ENCODE measurements around the gene DDX39A.
A peak's percentile ranks its signal among the peaks of the same experiment; 100 is the strongest.

The DDX39A gene

GRCh38 chr19:14363183-14364097 is 55.7 kb downstream of the DDX39A start:
- TF ChIP-seq POLR2AphosphoS5 (IDR thresholded peaks at IDR 0.05; ENCODE audit: low read depth, low read length) (no peak), POLR2A (IDR thresholded peaks at IDR 0.05; ENCODE audit: low read depth, low read length) (0 out of 2 replicates have a peak, but pooled peaks have one; percentile 24)
- FAIRE-seq (peak; percentile 17), DNase-seq (ENCODE audit: insufficient read length) (no peak)

GRCh38 chr19:14361824-14362223 is 57.3 kb downstream of the DDX39A start:
- FAIRE-seq (no peak), DNase-seq (ENCODE audit: insufficient read length) (no peak)
- TF ChIP-seq TAF1 (IDR thresholded peaks at IDR 0.05; ENCODE audit: borderline replicate concordance, low read depth, low read length) (no peak), POLR2AphosphoS5 (IDR thresholded peaks at IDR 0.05; ENCODE audit: low read depth, low read length) (no peak), POLR2A (IDR thresholded peaks at IDR 0.05; ENCODE audit: low read depth, low read length) (no peak)
